HepG2 (cell line): ENCODE data around the gene GAL3ST3. TPM values are rescaled to one million over a fixed set of nuclear protein-coding genes. Genes with fewer than 3 reads are reported as not detected.
A peak's percentile ranks its signal among the peaks of the same experiment; 100 is the strongest.

Experiments used
- ARID2 ChIP-seq: sonication (generic); formaldehyde crosslinking; IDR thresholded peaks from 2 replicates; pipeline ENCODE4 v1.8.1; 2022; ENCODE audit warnings: mild to moderate bottlenecking, missing genetic modification reagents, borderline replicate concordance
- DDIT3 ChIP-seq: sonication (generic); formaldehyde crosslinking; IDR thresholded peaks from 2 replicates; pipeline ENCODE4 v1.4.0; 2020; ENCODE audit warnings: mild to moderate bottlenecking, missing genetic modification reagents
- PTBP1 ChIP-seq: fragments of 200-400 bp; formaldehyde crosslinking; IDR thresholded peaks from 2 replicates; pipeline ENCODE4 v1.6.1; 2018; ENCODE audit warnings: low read length, low read depth; ENCODE audit not compliant: poor library complexity, severe bottlenecking
- THAP9 ChIP-seq: sonication (generic); formaldehyde crosslinking; IDR thresholded peaks from 2 replicates; pipeline ENCODE4; 2020; ENCODE audit warnings: missing genetic modification reagents, mild to moderate bottlenecking, borderline replicate concordance
- ZBTB10 ChIP-seq: sonication (generic); formaldehyde crosslinking; IDR thresholded peaks from 2 replicates; pipeline ENCODE4 v1.4.0; 2020; ENCODE audit warnings: missing genetic modification reagents, borderline replicate concordance
- ZMYM3 ChIP-seq: sonication (generic); formaldehyde crosslinking; IDR thresholded peaks from 2 replicates; pipeline ENCODE4 v1.5.1; 2020; ENCODE audit warnings: mild to moderate bottlenecking, missing genetic modification reagents
- ZNF329 ChIP-seq: sonication (generic); formaldehyde crosslinking; IDR thresholded peaks from 2 replicates; pipeline ENCODE4 v1.9.0; 2021; ENCODE audit warnings: low read depth, mild to moderate bottlenecking, missing genetic modification reagents
- ZNF563 ChIP-seq: sonication (generic); formaldehyde crosslinking; IDR thresholded peaks from 2 replicates; pipeline ENCODE4 v1.8.0; 2022; ENCODE audit warnings: mild to moderate bottlenecking, moderate library complexity, missing genetic modification reagents
- ZNF598 ChIP-seq: sonication (generic); formaldehyde crosslinking; IDR thresholded peaks from 2 replicates; pipeline ENCODE4 v1.5.1; 2020; ENCODE audit warnings: mild to moderate bottlenecking, missing genetic modification reagents, borderline replicate concordance
- ZSCAN22 ChIP-seq: sonication (generic); formaldehyde crosslinking; IDR thresholded peaks from 2 replicates; pipeline ENCODE4 v1.4.0; 2020; ENCODE audit warnings: mild to moderate bottlenecking, missing genetic modification reagents
- polyA plus RNA-seq, 8 experiments: library from polyadenylated mRNA; depleted of rRNA in 3 of 8; stranded (reverse) in 7 of 8; unstranded in 1 of 8; fragments of >200 nt; fragmentation: Illumina TruSeq in 4 of 8; extraction: Trizol in 4 of 8; gene quantifications; 2 replicates each; pipeline versions ENCODE4 v1.2.1 to v1.2.3, GENCODE V29; 2011 to 2016; ENCODE audit warnings: low read depth in 4 of 8, missing spikeins in 1 of 8, mixed read lengths in 1 of 8; ENCODE audit not compliant: insufficient read depth in 1 of 8
- total RNA-seq, 5 experiments: library from RNA; depleted of rRNA; stranded (reverse); fragments of >200 nt; fragmentation: Illumina TruSeq; extraction: Trizol; gene quantifications; 2 replicates each; pipeline ENCODE4 v1.2.3, GENCODE V29; 2016; ENCODE audit warnings: low read depth in 1 of 5
- TF ChIP-seq, protein P1 (sequence below): sonication (generic); formaldehyde crosslinking; IDR thresholded peaks from 2 replicates; pipeline ENCODE4 v1.4.0; 2020; ENCODE audit warnings: mild to moderate bottlenecking, missing genetic modification reagents
- TF ChIP-seq, protein P2 (sequence below): IDR thresholded peaks from 2 replicates; pipeline ENCODE4 v1.6.1; 2016; ENCODE audit warnings: low read depth, missing genetic modification reagents, missing compliant biosample characterization

Gene GAL3ST3
- total and polyA plus RNA-seq, 2 of the 13 experiments (the other 11 are each of a cell fraction or from before 2014, with no cell fraction given) = not detected

GRCh38 chr11:66001942-66002647 lies 46.9 kb downstream of the GAL3ST3 start, which contains the start of the genes BANF1 and EIF1AD (continued):
- TF ChIP-seq PTBP1 (no peak), ZNF598 (peak; percentile 89; the same call in 1 of the 2 replicates), DDIT3 (CRISPR knock-in tag) (no peak), ZBTB10 (CRISPR knock-in tag) (no peak), ZNF329 (CRISPR knock-in tag) (0 out of 2 replicates have a peak, but pooled peaks have one; percentile 49), ZNF563 (peak; percentile 86; the same call in 1 of the 2 replicates), ZMYM3 (CRISPR knock-in tag) (peak; percentile 73; the same call in 1 of the 2 replicates), ZSCAN22 (CRISPR knock-in tag) (no peak), THAP9 (peak; percentile 89; the same call in 1 of the 2 replicates), ARID2 (CRISPR knock-in tag) (no peak)
- TF ChIP-seq, protein P1, sequence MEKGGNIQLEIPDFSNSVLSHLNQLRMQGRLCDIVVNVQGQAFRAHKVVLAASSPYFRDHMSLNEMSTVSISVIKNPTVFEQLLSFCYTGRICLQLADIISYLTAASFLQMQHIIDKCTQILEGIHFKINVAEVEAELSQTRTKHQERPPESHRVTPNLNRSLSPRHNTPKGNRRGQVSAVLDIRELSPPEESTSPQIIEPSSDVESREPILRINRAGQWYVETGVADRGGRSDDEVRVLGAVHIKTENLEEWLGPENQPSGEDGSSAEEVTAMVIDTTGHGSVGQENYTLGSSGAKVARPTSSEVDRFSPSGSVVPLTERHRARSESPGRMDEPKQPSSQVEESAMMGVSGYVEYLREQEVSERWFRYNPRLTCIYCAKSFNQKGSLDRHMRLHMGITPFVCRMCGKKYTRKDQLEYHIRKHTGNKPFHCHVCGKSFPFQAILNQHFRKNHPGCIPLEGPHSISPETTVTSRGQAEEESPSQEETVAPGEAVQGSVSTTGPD (CRISPR knock-in tag) = no peak
- TF ChIP-seq, protein P2, sequence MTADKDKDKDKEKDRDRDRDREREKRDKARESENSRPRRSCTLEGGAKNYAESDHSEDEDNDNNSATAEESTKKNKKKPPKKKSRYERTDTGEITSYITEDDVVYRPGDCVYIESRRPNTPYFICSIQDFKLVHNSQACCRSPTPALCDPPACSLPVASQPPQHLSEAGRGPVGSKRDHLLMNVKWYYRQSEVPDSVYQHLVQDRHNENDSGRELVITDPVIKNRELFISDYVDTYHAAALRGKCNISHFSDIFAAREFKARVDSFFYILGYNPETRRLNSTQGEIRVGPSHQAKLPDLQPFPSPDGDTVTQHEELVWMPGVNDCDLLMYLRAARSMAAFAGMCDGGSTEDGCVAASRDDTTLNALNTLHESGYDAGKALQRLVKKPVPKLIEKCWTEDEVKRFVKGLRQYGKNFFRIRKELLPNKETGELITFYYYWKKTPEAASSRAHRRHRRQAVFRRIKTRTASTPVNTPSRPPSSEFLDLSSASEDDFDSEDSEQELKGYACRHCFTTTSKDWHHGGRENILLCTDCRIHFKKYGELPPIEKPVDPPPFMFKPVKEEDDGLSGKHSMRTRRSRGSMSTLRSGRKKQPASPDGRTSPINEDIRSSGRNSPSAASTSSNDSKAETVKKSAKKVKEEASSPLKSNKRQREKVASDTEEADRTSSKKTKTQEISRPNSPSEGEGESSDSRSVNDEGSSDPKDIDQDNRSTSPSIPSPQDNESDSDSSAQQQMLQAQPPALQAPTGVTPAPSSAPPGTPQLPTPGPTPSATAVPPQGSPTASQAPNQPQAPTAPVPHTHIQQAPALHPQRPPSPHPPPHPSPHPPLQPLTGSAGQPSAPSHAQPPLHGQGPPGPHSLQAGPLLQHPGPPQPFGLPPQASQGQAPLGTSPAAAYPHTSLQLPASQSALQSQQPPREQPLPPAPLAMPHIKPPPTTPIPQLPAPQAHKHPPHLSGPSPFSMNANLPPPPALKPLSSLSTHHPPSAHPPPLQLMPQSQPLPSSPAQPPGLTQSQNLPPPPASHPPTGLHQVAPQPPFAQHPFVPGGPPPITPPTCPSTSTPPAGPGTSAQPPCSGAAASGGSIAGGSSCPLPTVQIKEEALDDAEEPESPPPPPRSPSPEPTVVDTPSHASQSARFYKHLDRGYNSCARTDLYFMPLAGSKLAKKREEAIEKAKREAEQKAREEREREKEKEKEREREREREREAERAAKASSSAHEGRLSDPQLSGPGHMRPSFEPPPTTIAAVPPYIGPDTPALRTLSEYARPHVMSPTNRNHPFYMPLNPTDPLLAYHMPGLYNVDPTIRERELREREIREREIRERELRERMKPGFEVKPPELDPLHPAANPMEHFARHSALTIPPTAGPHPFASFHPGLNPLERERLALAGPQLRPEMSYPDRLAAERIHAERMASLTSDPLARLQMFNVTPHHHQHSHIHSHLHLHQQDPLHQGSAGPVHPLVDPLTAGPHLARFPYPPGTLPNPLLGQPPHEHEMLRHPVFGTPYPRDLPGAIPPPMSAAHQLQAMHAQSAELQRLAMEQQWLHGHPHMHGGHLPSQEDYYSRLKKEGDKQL = peak; percentile 54; the same call in 1 of the 2 replicates
